Caco-2 (cell line): ENCODE results near the gene GTPBP1. TPM values are rescaled to one million over a fixed set of nuclear protein-coding genes. Genes with fewer than 3 reads are reported as not detected.

ENCODE experiments used
- BruUV-seq: library from RNA; stranded (reverse); fragments of 400-500 nt; replicated peaks from 2 replicates; lab custom pipeline; 2021; lab: Mats Ljungman, UMichigan
- CTCF ChIA-PET: fragments of 300-600 bp; sonication (Branson Sonifier 250); formaldehyde crosslinking; loops from one replicate; lab custom pipeline; 2022; ENCODE audit warnings: antibody characterized with exemption; lab: Charles Lee
- POLR2A ChIA-PET: fragments of 300-600 bp; sonication (Branson Sonifier 250); formaldehyde crosslinking; loops from one replicate; lab custom pipeline; 2022; ENCODE audit warnings: antibody characterized with exemption; lab: Charles Lee
- DNase-seq, 2 experiments: peaks; one replicate each; pipeline versions ENCODE4 v3.0.0 to v3.0.0-alpha.2; 2020 to 2022
- H3K27me3 ChIP-seq: replicated peaks from 2 replicates; pipeline ENCODE4 v1.6.0; 2011; ENCODE audit warnings: low read length; ENCODE audit not compliant: control insufficient read depth, insufficient read depth
- H3K36me3 ChIP-seq: 2 replicates; pipeline ENCODE4 v1.5.1; 2011; ENCODE audit warnings: low read length; ENCODE audit not compliant: control insufficient read depth, insufficient read depth
- H3K4me1 ChIP-seq: fragments of 250-450 bp; sonication (Bioruptor Pico); 2 replicates; pipeline ENCODE4 v1.5.1; 2020; ENCODE audit warnings: mild to moderate bottlenecking
- H3K4me3 ChIP-seq: 2 replicates; pipeline ENCODE4 v1.5.1; 2011; ENCODE audit warnings: low read depth, mild to moderate bottlenecking, control low read depth, low read length
- H3K9me3 ChIP-seq: fragments of 250-450 bp; sonication (Bioruptor Pico); 2 replicates; pipeline ENCODE4 v1.5.1; 2020; ENCODE audit warnings: mild to moderate bottlenecking, moderate library complexity
- H3K27ac Mint-ChIP-seq: one replicate; pipeline ENCODE4 v1.8.0; 2022; ENCODE audit warnings: mixed read lengths; ENCODE audit not compliant: unreplicated experiment
- H3K27me3 Mint-ChIP-seq: one replicate; pipeline ENCODE4 v1.8.0; 2022; ENCODE audit warnings: mixed read lengths; ENCODE audit not compliant: insufficient read depth, unreplicated experiment
- H3K36me3 Mint-ChIP-seq: one replicate; pipeline ENCODE4 v1.8.0; 2022; ENCODE audit warnings: mild to moderate bottlenecking, mixed read lengths; ENCODE audit not compliant: insufficient read depth, unreplicated experiment
- H3K4me1 Mint-ChIP-seq: one replicate; pipeline ENCODE4 v1.8.0; 2022; ENCODE audit warnings: low read depth, mixed read lengths; ENCODE audit not compliant: unreplicated experiment
- H3K4me3 Mint-ChIP-seq: one replicate; pipeline ENCODE4 v1.8.0; 2022; ENCODE audit warnings: mild to moderate bottlenecking, moderate library complexity, mixed read lengths; ENCODE audit not compliant: unreplicated experiment
- H3K9me3 Mint-ChIP-seq: one replicate; pipeline ENCODE4 v1.8.0; 2022; ENCODE audit warnings: mixed read lengths; ENCODE audit not compliant: unreplicated experiment
- intact Hi-C: fragments of 100-400 bp; cut with micrococcal nuclease; formaldehyde crosslinking; loops from one replicate; pipeline ENCODE4 v1.10.0; 2022; ENCODE audit not compliant: unreplicated experiment
- total RNA-seq: library from RNA; stranded (reverse); gene quantifications from 2 replicates; pipeline ENCODE4 v1.2.3, GENCODE V29; 2022
- TF ChIP-seq, protein P1 (sequence below), 2 experiments: fragments of 200-600 bp in 1 of 2; IDR thresholded peaks; 1 replicate in 1 of 2; 2 replicates in 1 of 2; pipeline versions ENCODE4 v1.5.1 to v1.8.0; 2011 to 2022; ENCODE audit warnings: antibody characterized with exemption in 1 of 2, control low read depth in 1 of 2, inconsistent platforms in 1 of 2, low read depth in 1 of 2, low read length in 1 of 2, mild to moderate bottlenecking in 1 of 2, moderate library complexity in 1 of 2; ENCODE audit not compliant: insufficient read depth in 1 of 2, severe bottlenecking in 1 of 2, unreplicated experiment in 1 of 2

Gene GTPBP1
- total RNA-seq, 1 experiment from 2014 or later: 47.2 TPM

DNA sequence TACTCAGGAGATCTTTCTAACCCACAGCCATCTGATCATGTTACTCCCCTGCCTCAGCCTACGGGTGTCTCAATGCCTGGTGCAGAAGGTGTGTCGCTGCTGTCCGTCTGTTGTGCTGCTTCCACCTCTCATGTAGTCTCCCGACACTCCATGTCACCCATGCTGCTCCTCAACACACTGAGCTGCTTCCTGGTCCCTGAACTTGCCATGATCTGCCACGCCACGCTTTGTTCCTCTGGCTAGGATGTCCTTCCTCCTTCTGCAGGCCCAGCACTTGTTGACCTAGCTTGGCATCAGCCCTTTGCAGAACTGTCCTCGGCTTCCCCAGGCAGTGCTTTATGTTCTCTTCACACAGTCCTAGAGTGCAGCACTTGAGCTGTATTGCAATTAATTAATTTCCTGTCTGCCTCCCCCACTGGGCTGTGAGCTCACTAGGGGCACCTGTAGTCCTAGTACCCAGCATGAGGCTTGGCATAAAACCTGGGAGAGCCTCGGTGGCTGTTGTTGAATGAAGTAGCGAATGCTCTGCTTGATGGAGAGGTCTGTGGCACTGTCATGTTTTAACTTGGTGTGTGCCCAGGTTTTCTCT lies 9.5 kb downstream of the GTPBP1 start:
- TF ChIP-seq, protein P1, sequence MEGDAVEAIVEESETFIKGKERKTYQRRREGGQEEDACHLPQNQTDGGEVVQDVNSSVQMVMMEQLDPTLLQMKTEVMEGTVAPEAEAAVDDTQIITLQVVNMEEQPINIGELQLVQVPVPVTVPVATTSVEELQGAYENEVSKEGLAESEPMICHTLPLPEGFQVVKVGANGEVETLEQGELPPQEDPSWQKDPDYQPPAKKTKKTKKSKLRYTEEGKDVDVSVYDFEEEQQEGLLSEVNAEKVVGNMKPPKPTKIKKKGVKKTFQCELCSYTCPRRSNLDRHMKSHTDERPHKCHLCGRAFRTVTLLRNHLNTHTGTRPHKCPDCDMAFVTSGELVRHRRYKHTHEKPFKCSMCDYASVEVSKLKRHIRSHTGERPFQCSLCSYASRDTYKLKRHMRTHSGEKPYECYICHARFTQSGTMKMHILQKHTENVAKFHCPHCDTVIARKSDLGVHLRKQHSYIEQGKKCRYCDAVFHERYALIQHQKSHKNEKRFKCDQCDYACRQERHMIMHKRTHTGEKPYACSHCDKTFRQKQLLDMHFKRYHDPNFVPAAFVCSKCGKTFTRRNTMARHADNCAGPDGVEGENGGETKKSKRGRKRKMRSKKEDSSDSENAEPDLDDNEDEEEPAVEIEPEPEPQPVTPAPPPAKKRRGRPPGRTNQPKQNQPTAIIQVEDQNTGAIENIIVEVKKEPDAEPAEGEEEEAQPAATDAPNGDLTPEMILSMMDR (IDR thresholded peaks at IDR 0.05; ENCODE audit: insufficient read depth in 1 of 2, low read depth in 1 of 2, low read length in 1 of 2, severe bottlenecking in 1 of 2, unreplicated experiment in 1 of 2): no peak
- Mint-ChIP-seq H3K36me3 (peaks cover 29% of the 10 kb centered on the region), H3K27ac (no peak overlapping the region), H3K9me3 (no peaks in the 10 kb centered on the region), H3K4me3 (no peak overlapping the region), H3K27me3 (no peaks in the 10 kb centered on the region), H3K4me1 (peaks cover 14% of the 10 kb centered on the region)
- POLR2A ChIA-PET: interaction anchor here (1.5 kb wide), 1 partner anchor 10 kb away, joined by 4 read pairs; the partner anchor contains the start of gene GTPBP1
- no peak for DNase-seq
- Histone ChIP-seq H3K9me3 (no peaks in the 10 kb centered on the region), H3K4me1 (no peaks in the 10 kb centered on the region), H3K27me3 (no peaks in the 10 kb centered on the region), H3K4me3 (no peak overlapping the region), H3K36me3 (peaks cover 7% of the 10 kb centered on the region)
- BruUV-seq: no TSS peak
- intact Hi-C loops: no loop called here
- CTCF ChIA-PET: interaction anchor here (1.4 kb wide), 1 partner anchor 10 kb away, joined by 5 read pairs; no protein-coding TSS in a partner anchor

DNA sequence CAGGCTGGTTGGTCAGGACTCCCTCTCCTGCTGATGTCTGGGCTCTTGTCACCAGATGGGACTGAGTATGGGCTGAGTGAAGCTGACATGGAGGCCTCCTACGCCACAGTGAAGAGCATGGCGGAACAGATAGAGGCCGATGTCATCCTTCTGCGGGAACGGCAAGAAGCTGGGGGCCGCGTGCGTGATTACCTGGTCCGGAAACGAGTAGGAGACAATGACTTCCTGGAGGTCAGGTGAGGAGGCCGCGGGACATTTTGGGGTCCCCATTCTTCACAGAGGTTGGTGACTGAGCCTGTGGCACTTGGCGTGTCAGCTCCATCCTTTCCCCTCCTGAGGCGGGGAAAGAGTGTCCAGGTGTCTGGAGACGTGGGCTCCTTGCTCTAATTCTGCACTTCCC lies 10.1 kb downstream of the GTPBP1 start:
- intact Hi-C loops: no loop called here
- Histone ChIP-seq H3K27me3 (no peaks in the 10 kb centered on the region), H3K4me1 (no peaks in the 10 kb centered on the region), H3K4me3 (no peak overlapping the region), H3K36me3 (peaks cover 7% of the 10 kb centered on the region), H3K9me3 (no peaks in the 10 kb centered on the region)
- no peak overlapping the region for H3K27ac Mint-ChIP-seq
- DNase-seq: no peak
- H3K4me3 Mint-ChIP-seq: no peak overlapping the region
- no TSS peak for BruUV-seq
- H3K36me3 Mint-ChIP-seq: peaks cover 24% of the 10 kb centered on the region
- POLR2A ChIA-PET: interaction anchor here (1.5 kb wide), 1 partner anchor 10 kb away, joined by 4 read pairs; the partner anchor contains the start of gene GTPBP1
- H3K9me3 Mint-ChIP-seq: no peaks in the 10 kb centered on the region
- CTCF ChIA-PET: interaction anchor here (1.4 kb wide), 1 partner anchor 9 kb away, joined by 5 read pairs; no protein-coding TSS in a partner anchor
- peaks cover 11% of the 10 kb centered on the region for H3K4me1 Mint-ChIP-seq
- TF ChIP-seq, protein P1 (IDR thresholded peaks at IDR 0.05; ENCODE audit: insufficient read depth in 1 of 2, low read depth in 1 of 2, low read length in 1 of 2, severe bottlenecking in 1 of 2, unreplicated experiment in 1 of 2): no peak
- H3K27me3 Mint-ChIP-seq: no peaks in the 10 kb centered on the region

DNA sequence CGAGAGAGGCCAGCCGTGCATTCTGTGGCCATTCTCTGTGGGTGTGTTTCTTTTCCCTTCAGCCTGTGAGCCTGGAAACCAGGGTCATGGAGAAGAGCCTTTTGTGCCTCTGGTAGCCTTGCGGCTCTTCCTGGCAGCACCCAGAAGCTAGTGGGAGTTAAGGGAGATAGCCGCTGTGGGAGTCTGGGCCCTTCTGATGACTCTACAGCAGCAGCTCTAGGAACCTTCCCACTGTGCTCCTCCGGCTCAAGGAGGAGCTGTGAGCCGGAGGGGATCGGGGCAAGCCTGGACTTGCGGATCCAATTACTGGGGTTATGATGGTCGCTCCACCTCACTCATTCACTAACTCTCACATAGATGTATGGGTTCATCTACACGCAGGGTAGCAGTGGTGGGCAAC lies 10.5 kb downstream of the GTPBP1 start:
- Histone ChIP-seq H3K4me3 (no peak overlapping the region), H3K36me3 (peaks cover 7% of the 10 kb centered on the region), H3K9me3 (no peaks in the 10 kb centered on the region), H3K27me3 (no peaks in the 10 kb centered on the region), H3K4me1 (no peaks in the 10 kb centered on the region)
- TF ChIP-seq, protein P1 (IDR thresholded peaks at IDR 0.05; ENCODE audit: insufficient read depth in 1 of 2, low read depth in 1 of 2, low read length in 1 of 2, severe bottlenecking in 1 of 2, unreplicated experiment in 1 of 2): no peak
- DNase-seq: no peak
- Mint-ChIP-seq H3K27ac (no peak overlapping the region), H3K9me3 (no peaks in the 10 kb centered on the region), H3K27me3 (no peaks in the 10 kb centered on the region), H3K4me1 (peaks cover 6% of the 10 kb centered on the region), H3K36me3 (peaks cover 20% of the 10 kb centered on the region), H3K4me3 (no peak overlapping the region)
- intact Hi-C loops: no loop called here
- ChIA-PET CTCF (no interaction called here), POLR2A (no interaction called here)
- BruUV-seq: no TSS peak
